OCI-LY1 (cell line): Measurements from ENCODE around the gene TSPYL6.

Experiments used
- H2AFZ ChIP-seq: fragments of 200-600 bp; sonication (generic), shearing (Covaris generic); 2 replicates; pipeline ENCODE4 v1.6.0; 2014; ENCODE audit warnings: antibody characterized with exemption, mild to moderate bottlenecking, low read length
- H3F3A ChIP-seq: fragments of 200-600 bp; sonication (generic), shearing (Covaris generic); 2 replicates; pipeline ENCODE4 v1.6.0; 2014; ENCODE audit warnings: mild to moderate bottlenecking, antibody characterized with exemption, low read length, moderate library complexity; ENCODE audit not compliant: insufficient read depth
- H3K27ac ChIP-seq: fragments of 200-600 bp; sonication (generic); 2 replicates; pipeline ENCODE4 v1.5.1; 2014; ENCODE audit warnings: low read length, mixed run types, mild to moderate bottlenecking, low read depth; ENCODE audit not compliant: poor library complexity, severe bottlenecking
- H3K27me3 ChIP-seq: fragments of 200-600 bp; sonication (generic); 2 replicates; pipeline ENCODE4 v1.6.0; 2014; ENCODE audit warnings: antibody characterized with exemption, mild to moderate bottlenecking, low read length, moderate library complexity; ENCODE audit not compliant: insufficient read depth
- H3K36me3 ChIP-seq: fragments of 200-600 bp; sonication (generic); 2 replicates; pipeline ENCODE4 v1.6.1; 2014; ENCODE audit warnings: mild to moderate bottlenecking, antibody characterized with exemption, low read length, moderate library complexity, mixed read lengths; ENCODE audit not compliant: insufficient read depth
- H3K4me1 ChIP-seq: fragments of 200-600 bp; sonication (generic); 2 replicates; pipeline ENCODE4 v1.5.1; 2014; ENCODE audit warnings: mild to moderate bottlenecking, low read length, moderate library complexity; ENCODE audit not compliant: insufficient read depth, severe bottlenecking
- H3K4me2 ChIP-seq: fragments of 200-600 bp; sonication (generic), shearing (Covaris generic); 2 replicates; pipeline ENCODE4 v1.6.1; 2014; ENCODE audit warnings: low read length
- H3K4me3 ChIP-seq: fragments of 200-600 bp; sonication (generic); 2 replicates; pipeline ENCODE4 v1.5.1; 2014; ENCODE audit warnings: low read length, low read depth, mild to moderate bottlenecking, mixed read lengths; ENCODE audit not compliant: poor library complexity, severe bottlenecking
- H3K79me2 ChIP-seq: fragments of 200-600 bp; shearing (Covaris generic); 2 replicates; pipeline ENCODE4 v1.6.1; 2016; ENCODE audit warnings: mixed run types, low read length, mixed read lengths; ENCODE audit not compliant: insufficient read depth
- H3K9ac ChIP-seq: fragments of 200-600 bp; sonication (generic), shearing (Covaris generic); 2 replicates; pipeline ENCODE4 v1.6.1; 2014; ENCODE audit warnings: mild to moderate bottlenecking, low read length, mixed read lengths
- H3K9me2 ChIP-seq: fragments of 200-600 bp; sonication (generic), shearing (Covaris generic); 2 replicates; pipeline ENCODE4 v1.6.1; 2014; ENCODE audit warnings: low read depth, mild to moderate bottlenecking, low read length, mixed read lengths
- H3K9me3 ChIP-seq: fragments of 200-600 bp; shearing (Covaris generic); 2 replicates; pipeline ENCODE4 v1.6.1; 2014; ENCODE audit warnings: low read length, mixed read lengths
- H4K20me1 ChIP-seq: fragments of 200-600 bp; sonication (generic), shearing (Covaris generic); 2 replicates; pipeline ENCODE4 v1.6.0; 2016; ENCODE audit warnings: mild to moderate bottlenecking, low read length; ENCODE audit not compliant: insufficient read depth
- CTCF ChIP-seq: fragments of 200-600 bp; sonication (generic), shearing (Covaris generic); IDR thresholded peaks from 2 replicates; pipeline ENCODE4 v1.5.1; 2017; ENCODE audit warnings: mild to moderate bottlenecking, antibody characterized with exemption, low read length, moderate library complexity, mixed read lengths
- EZH2 ChIP-seq: fragments of 200-600 bp; sonication (generic), shearing (Covaris generic); IDR thresholded peaks from 2 replicates; pipeline ENCODE4 v1.8.0; 2017; ENCODE audit warnings: borderline replicate concordance, mixed run types, mild to moderate bottlenecking, antibody characterized with exemption, low read length, moderate library complexity, mixed read lengths

The TSPYL6 gene

GRCh38 chr2:54262015-54262765 lies 6.2 kb upstream of the TSPYL6 start:
- H3K4me3 ChIP-seq = no peak overlapping the region
- H3K9ac ChIP-seq = no peak overlapping the region
- no peaks in the 10 kb centered on the region for H3K9me2 ChIP-seq
- H3F3A ChIP-seq = no peaks in the 10 kb centered on the region
- H3K27ac ChIP-seq = no peak overlapping the region
- TF ChIP-seq EZH2 = no peak
- TF ChIP-seq CTCF = no peak
- H3K9me3 ChIP-seq = no peaks in the 10 kb centered on the region; the same call in 1 of the 2 replicates
- H2AFZ ChIP-seq = no peak overlapping the region
- H3K4me2 ChIP-seq = no peak overlapping the region
- no peaks in the 10 kb centered on the region for H3K4me1 ChIP-seq
- no peaks in the 10 kb centered on the region for H4K20me1 ChIP-seq
- no peaks in the 10 kb centered on the region for H3K36me3 ChIP-seq
- no peaks in the 10 kb centered on the region for H3K27me3 ChIP-seq
- no peaks in the 10 kb centered on the region for H3K79me2 ChIP-seq

DNA sequence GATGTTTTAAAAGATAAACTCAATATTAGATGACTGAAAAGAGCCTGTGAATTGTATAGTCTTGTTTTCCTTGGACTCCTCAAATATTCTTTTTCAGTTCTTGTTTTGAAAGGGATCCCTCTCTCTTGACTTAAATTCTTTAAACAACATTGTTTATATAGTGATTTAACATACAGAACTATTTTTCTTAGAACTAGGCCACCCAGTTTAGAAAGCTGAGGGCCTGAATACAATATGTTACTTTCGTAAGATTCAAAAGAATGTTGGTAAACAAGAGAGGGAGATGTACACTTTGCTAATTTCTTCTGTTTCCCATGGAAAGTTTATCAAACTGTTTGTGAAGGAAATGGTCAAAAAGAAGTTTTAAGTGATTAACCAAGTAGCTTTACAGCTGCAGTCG lies 5.5 kb upstream of the TSPYL6 start:
- no peaks in the 10 kb centered on the region for H3K36me3 ChIP-seq
- H3K27me3 ChIP-seq = no peaks in the 10 kb centered on the region
- no peaks in the 10 kb centered on the region for H3K79me2 ChIP-seq
- no peak overlapping the region for H3K4me3 ChIP-seq
- H3K9me3 ChIP-seq = no peaks in the 10 kb centered on the region; the same call in 1 of the 2 replicates
- TF ChIP-seq CTCF (no peak), EZH2 (no peak)
- no peak overlapping the region for H3K9ac ChIP-seq
- H3K4me1 ChIP-seq = no peaks in the 10 kb centered on the region
- no peak overlapping the region for H2AFZ ChIP-seq
- no peak overlapping the region for H3K27ac ChIP-seq
- no peaks in the 10 kb centered on the region for H3K9me2 ChIP-seq
- H3K4me2 ChIP-seq = no peak overlapping the region
- H3F3A ChIP-seq = no peaks in the 10 kb centered on the region
- H4K20me1 ChIP-seq = no peaks in the 10 kb centered on the region

DNA sequence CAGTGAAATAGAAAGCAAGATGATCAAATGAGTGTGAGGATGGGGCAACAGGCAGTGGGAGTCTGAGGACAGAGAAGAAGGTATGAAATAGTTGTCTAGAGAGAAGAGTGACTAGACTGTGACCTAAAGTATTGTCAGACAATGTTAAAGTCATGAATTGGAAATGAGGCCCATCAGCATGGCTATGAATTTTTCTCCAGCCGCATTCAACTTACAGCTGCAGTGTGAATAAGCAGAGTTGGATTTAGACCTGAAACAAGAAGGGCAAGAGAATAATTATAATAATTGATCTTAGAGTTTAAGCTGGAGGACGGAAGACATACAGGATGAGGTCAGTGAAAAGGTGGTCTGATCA lies 4.2 kb upstream of the TSPYL6 start:
- H3F3A ChIP-seq = no peaks in the 10 kb centered on the region
- no peaks in the 10 kb centered on the region for H3K79me2 ChIP-seq

More for the DNA sequence above, 4.2 kb upstream of the TSPYL6 start:
- Histone ChIP-seq H2AFZ (no peak overlapping the region), H4K20me1 (no peaks in the 10 kb centered on the region), H3K4me3 (no peak overlapping the region), H3K36me3 (no peaks in the 10 kb centered on the region), H3K27me3 (no peaks in the 10 kb centered on the region), H3K9me2 (no peaks in the 10 kb centered on the region), H3K4me1 (no peaks in the 10 kb centered on the region), H3K9me3 (no peaks in the 10 kb centered on the region), H3K27ac (no peak overlapping the region), H3K9ac (no peak overlapping the region), H3K4me2 (no peak overlapping the region)
- TF ChIP-seq EZH2 = no peak
- no peak for TF ChIP-seq CTCF
